Heart left ventricle (tissue), 16 donors: Measurements from ENCODE around the gene SCYGR3. TPM values are rescaled to one million over a fixed set of nuclear protein-coding genes. Genes with fewer than 3 reads are reported as not detected.
A peak's percentile ranks its signal among the peaks of the same experiment; 100 is the strongest.

ENCODE experiments used
- ATAC-seq, 4 donors: fragments of 200-7000 bp; cut with Tn5 transposase; one replicate each; pipeline ENCODE4 v1.9.1; 2020 to 2022; ENCODE audit warnings: moderate library complexity in 4 of 4, mild to moderate bottlenecking in 3 of 4, moderate number of reproducible peaks in 1 of 4
- DNase-seq, 5 donors: peaks; one replicate each; pipeline ENCODE4 v3.0.0-alpha.2; 2020
- H3K27ac ChIP-seq, 12 donors: fragments of 200-600 bp; sonication (generic) in 4 of 12; one replicate each; pipeline versions ENCODE4 v1.5.0 to v1.8.0; 2016 to 2022; ENCODE audit warnings: mild to moderate bottlenecking in 2 of 12
- H3K27me3 ChIP-seq, 9 donors: fragments of 200-600 bp; sonication (generic) in 2 of 9; one replicate each; pipeline versions ENCODE4 v1.5.1 to v1.8.0; 2016 to 2022; ENCODE audit warnings: mild to moderate bottlenecking in 3 of 9
- H3K36me3 ChIP-seq, 9 donors: fragments of 200-600 bp; sonication (generic) in 2 of 9; one replicate each; pipeline versions ENCODE4 v1.5.0 to v1.8.0; 2018 to 2022; ENCODE audit warnings: mild to moderate bottlenecking in 2 of 9
- H3K4me1 ChIP-seq, 12 donors: fragments of 200-600 bp; sonication (generic) in 4 of 12; one replicate each; pipeline versions ENCODE4 v1.5.0 to v1.8.0; 2016 to 2022; ENCODE audit warnings: mild to moderate bottlenecking in 3 of 12
- H3K4me3 ChIP-seq, 12 donors: fragments of 200-600 bp; sonication (generic) in 4 of 12; one replicate each; pipeline versions ENCODE4 v1.5.0 to v1.8.0; 2017 to 2022; ENCODE audit warnings: mild to moderate bottlenecking in 9 of 12, moderate library complexity in 4 of 12
- H3K9me3 ChIP-seq, 12 donors: fragments of 200-600 bp; sonication (generic) in 4 of 12; one replicate each; pipeline versions ENCODE4 v1.5.0 to v1.8.0; 2016 to 2022; ENCODE audit warnings: mild to moderate bottlenecking in 1 of 12
- CTCF ChIP-seq, 12 donors: fragments of 200-600 bp; sonication (generic) in 4 of 12; IDR thresholded peaks; one replicate each; pipeline versions ENCODE4 v1.5.0 to v1.8.0; 2018 to 2022; ENCODE audit warnings: antibody characterized with exemption in 12 of 12, mild to moderate bottlenecking in 5 of 12
- POLR2A ChIP-seq, 2 donors: fragments of 450-650 bp; IDR thresholded peaks; one replicate each; pipeline ENCODE4 v1.6.1; 2017; ENCODE audit warnings: antibody characterized with exemption in 2 of 2, mild to moderate bottlenecking in 2 of 2, moderate library complexity in 2 of 2
- WGBS, 4 donors: extraction: QIAGEN DNeasy Blood & Tissue Kit in 2 of 4; methylation state at CpG; one replicate each; pipeline versions ENCODE4 v1.1.5 to v1.1.7; 2013 to 2018; 5-methylcytosine and 5-hydroxymethylcytosine counted together
- intact Hi-C, 10 donors: fragments of 100-400 bp; cut with DNase I; formaldehyde crosslinking; loops; one replicate each; pipeline versions ENCODE4 v1.11.1 to v1.14.2; 2022
- polyA plus RNA-seq, 2 donors: library from polyadenylated mRNA; stranded (reverse); fragments of 200-250 nt; gene quantifications; one replicate each; pipeline ENCODE4 v1.2.3, GENCODE V29; 2013
- total RNA-seq, 9 donors: library from RNA; depleted of rRNA in 2 of 9; stranded (reverse); fragments of >200 nt in 2 of 9; fragmentation: NEBNext Ultra II Directional in 3 of 9; extraction: Animal tissue kit (Norgen Biotek cat#: 25700) in 3 of 9; gene quantifications; one replicate each; pipeline versions ENCODE4 v1.1.0 to v1.2.4, GENCODE V29; 2016 to 2023
- donor health status: ischemic (EF 13 %, LVEDD 7.1; RV severe dilation, severe dysfunction).
- donor health status: healthy with polysubstance abuse.
- donor health status: DM: no; HTN: yes; CAD: no.
- donor health status: DM: no; HTN: no; CAD: no.
- donor health status: ischemic (EF 25% LVEDD 6.9; RV normal size, moderate dysfunction).
- donor health status: ischemic (EF 25% LVEDD 5.7; RV mildly dilated, moderate dysfunction).
- donor health status: healthy.
- donor health status: DM: yes; HTN: yes; CAD: no.
- donor health status: ischemic (EF 35%, LVEDD 5.7; RV mildly dilated, moderate dysfunction).
- donor health status: nonischemic (EF 11% LVEDD 7.7; RV severe dilation, severe dysfunction).
- donor health status: DM: yes; HTN: yes; CAD: no.
- donor health status: PGD.
- donor health status: ischemic (EF 29% LVEDD 5.4; RV normal size, mild dysfunction).
- donor health status: nonischemic (EF 23%, LVEDD 6.1; RV moderate dilation, normal function).

The SCYGR3 gene
- total and polyA plus RNA-seq, 11 donors = not detected

DNA sequence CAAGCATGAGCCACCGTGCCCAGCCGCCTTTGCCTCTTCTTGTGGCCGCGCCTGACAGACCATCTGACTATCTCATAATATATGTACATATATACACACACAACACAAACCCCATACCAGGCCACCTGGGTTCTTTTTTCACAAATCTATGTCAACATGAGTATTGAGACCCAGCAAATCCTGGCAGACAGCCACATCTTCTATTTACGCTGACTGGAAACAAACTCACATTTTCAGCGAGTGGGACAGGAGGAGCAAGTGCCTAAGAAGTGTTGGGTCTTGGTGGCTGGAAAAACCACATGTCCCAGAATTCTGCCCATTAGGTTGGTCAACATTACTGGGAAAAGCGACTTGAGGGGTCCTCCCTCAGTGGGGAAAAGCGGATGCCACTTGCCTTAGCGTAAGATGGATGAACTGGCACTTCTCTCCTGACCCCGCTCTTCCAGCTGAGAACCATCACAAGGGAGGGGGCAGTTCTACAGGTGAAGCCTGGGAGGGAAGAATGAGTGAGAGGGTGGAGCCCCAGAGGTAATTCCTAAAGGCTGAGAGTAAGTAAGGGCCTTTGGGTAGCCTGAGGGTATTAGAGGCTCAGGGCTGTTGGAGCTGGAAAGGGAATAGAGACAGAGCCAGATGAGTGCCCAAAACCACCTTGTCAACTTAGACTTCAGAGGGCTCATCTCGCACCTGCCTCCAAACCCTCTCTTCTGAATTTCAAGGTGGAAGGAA is 1.9 kb downstream of the SCYGR3 start:
- Histone ChIP-seq H3K4me1 (peaks cover 0 to 7% (median 0%) of the 10 kb centered on the region in 12 donors), H3K36me3 (no peaks in the 10 kb centered on the region), H3K9me3 (no peaks in the 10 kb centered on the region), H3K4me3 (no peak overlapping the region), H3K27me3 (peaks cover 0 to 8% (median 3%) of the 10 kb centered on the region in 9 donors), H3K27ac (no peak overlapping the region)
- TF ChIP-seq POLR2A (IDR thresholded peaks at IDR 0.05) (no peak), CTCF (IDR thresholded peaks at IDR 0.05) (no peak)
- WGBS, 4 donors = 81 to 89% (median 87%) methylated on average over 11 of the region's 11 CpGs
- ATAC-seq (no peak), DNase-seq (no peak)
- intact Hi-C loops = no loop called here

DNA sequence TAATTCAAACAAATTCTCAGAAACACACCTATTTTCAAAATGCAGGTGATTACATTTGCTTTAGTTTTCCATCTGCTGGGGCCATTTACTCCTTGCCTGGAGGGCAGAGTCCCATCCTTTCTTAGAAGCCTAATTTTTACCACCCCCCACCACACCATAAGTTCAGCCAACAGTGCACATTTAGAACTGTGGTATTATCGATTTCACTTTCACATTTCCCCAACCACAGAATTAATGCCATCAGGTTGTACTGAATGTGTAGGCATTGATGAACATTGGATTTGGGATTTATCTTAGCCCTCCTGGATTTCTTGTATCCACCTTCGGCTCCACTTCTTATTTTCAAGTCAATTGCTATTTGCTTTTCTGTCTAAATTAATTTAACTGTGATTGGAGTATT is 4.5 kb downstream of the SCYGR3 start:
- no peaks in the 10 kb centered on the region for H3K9me3 ChIP-seq
- DNase-seq (no peak), ATAC-seq (no peak)
- no peak overlapping the region for H3K4me3 ChIP-seq
- 83 to 93% (median 90%) methylated on average over 2 of the region's 2 CpGs for WGBS, 4 donors
- peaks cover 0 to 7% (median 0%) of the 10 kb centered on the region in 12 donors for H3K4me1 ChIP-seq
- no peak for TF ChIP-seq CTCF (IDR thresholded peaks at IDR 0.05)
- TF ChIP-seq POLR2A (IDR thresholded peaks at IDR 0.05) = no peak
- H3K27me3 ChIP-seq = peaks cover 0 to 7% (median 0%) of the 10 kb centered on the region in 9 donors
- H3K36me3 ChIP-seq = no peaks in the 10 kb centered on the region
- intact Hi-C loops = no loop called here
- H3K27ac ChIP-seq = no peak overlapping the region

DNA sequence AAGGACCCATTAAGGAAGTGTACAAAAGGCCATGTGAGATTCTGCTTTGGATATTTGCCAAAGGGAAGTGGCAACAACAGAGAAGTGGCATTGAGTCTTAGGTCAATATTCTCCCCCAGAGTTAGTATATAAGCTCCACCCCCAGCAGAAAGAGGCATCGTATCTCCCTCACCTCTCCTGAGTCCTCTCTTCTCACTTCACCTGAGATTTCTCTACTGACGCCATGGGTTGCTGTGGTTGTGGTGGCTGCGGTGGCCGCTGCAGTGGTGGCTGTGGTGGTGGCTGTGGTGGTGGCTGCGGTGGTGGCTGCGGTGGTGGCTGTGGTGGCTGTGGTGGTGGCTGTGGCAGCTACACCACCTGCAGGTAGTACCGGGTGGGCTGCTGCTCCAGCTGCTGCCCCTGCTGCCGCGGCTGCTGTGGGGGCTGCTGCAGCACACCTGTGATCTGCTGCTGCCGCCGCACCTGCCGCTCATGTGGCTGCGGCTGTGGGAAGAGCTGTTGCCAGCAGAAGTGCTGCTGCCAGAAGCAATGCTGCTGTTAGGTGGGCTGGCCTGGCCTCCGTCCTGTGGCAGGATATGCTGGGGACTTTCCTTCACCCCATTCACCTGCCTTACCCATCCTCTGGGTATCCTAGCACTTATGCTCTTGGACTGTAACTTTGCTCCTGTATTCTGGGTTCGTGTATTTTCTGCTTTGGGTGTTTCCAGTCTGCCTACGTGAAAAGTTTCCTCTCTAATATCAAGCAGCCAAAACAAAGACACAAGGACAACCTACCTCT is 5.9 kb downstream of the SCYGR3 start:
- TF ChIP-seq CTCF (IDR thresholded peaks at IDR 0.05) (no peak), POLR2A (IDR thresholded peaks at IDR 0.05) (no peak)
- Histone ChIP-seq H3K27ac (no peak overlapping the region), H3K4me3 (no peak overlapping the region), H3K9me3 (no peaks in the 10 kb centered on the region), H3K36me3 (no peaks in the 10 kb centered on the region), H3K4me1 (peaks cover 0 to 7% (median 0%) of the 10 kb centered on the region in 12 donors), H3K27me3 (peaks cover 0 to 7% (median 0%) of the 10 kb centered on the region in 9 donors)
- WGBS, 4 donors = 82 to 88% (median 83%) methylated on average over 11 to 16 of the region's 16 CpGs
- peak in 1 of 4 donors; percentile 42 for ATAC-seq
- DNase-seq = no peak
- intact Hi-C loops = no loop called here

DNA sequence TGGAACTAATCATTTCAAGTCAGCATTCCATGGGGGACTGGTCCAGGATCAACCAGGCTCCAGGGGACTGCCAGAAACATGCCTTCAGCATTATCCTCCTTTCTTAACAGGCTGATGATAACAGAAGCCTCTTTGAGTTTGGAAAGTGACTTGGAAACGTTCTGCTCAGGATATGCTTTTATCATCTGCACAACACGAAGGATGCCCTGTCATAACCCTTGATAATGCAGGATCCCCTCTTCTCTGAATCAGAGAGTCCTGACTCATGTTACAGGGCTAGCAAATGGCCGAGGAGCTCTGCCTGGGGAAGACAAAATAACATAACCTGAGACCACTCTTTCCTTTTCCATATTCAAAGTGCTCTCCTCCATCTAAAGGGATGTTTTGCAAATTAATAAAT is 6.7 kb downstream of the SCYGR3 start:
- no peak for TF ChIP-seq POLR2A (IDR thresholded peaks at IDR 0.05)
- TF ChIP-seq CTCF (IDR thresholded peaks at IDR 0.05) = no peak
- Histone ChIP-seq H3K27me3 (peaks cover 0 to 4% (median 0%) of the 10 kb centered on the region in 9 donors), H3K27ac (no peak overlapping the region), H3K4me1 (peaks cover 0 to 7% (median 0%) of the 10 kb centered on the region in 12 donors), H3K4me3 (no peak overlapping the region), H3K9me3 (no peaks in the 10 kb centered on the region), H3K36me3 (no peaks in the 10 kb centered on the region)
- 14 to 23% (median 18%) methylated on average over 3 of the region's 3 CpGs for WGBS, 4 donors
- ATAC-seq = no peak
- no peak for DNase-seq
- intact Hi-C loops = no loop called here
